Suprapubic skin (tissue), 4 donors: ENCODE data around the gene FANK1. TPM values are rescaled to one million over a fixed set of nuclear protein-coding genes. Genes with fewer than 3 reads are reported as not detected.
"Not testable (repeated sequence)": the region's sequence is repeated elsewhere in the genome, so short reads cannot be mapped to it uniquely, and the experiment has no call there.

Source experiments
- DNase-seq, 2 donors: peaks; one replicate each; pipeline ENCODE4 v3.0.0-alpha.2; 2019; ENCODE audit warnings: low spot score in 2 of 2
- H3K27ac ChIP-seq: fragments of 200-600 bp; sonication (generic); one replicate; pipeline ENCODE4 v1.5.1; 2019
- H3K27me3 ChIP-seq: fragments of 200-600 bp; sonication (generic); one replicate; pipeline ENCODE4 v1.5.1; 2019
- H3K36me3 ChIP-seq: fragments of 200-600 bp; sonication (generic); one replicate; pipeline ENCODE4 v1.5.1; 2019
- H3K4me1 ChIP-seq: fragments of 200-600 bp; sonication (generic); one replicate; pipeline ENCODE4 v1.5.1; 2019
- H3K4me3 ChIP-seq: fragments of 200-600 bp; sonication (generic); one replicate; pipeline ENCODE4 v1.5.1; 2019; ENCODE audit warnings: mild to moderate bottlenecking
- H3K9me3 ChIP-seq: fragments of 200-600 bp; sonication (generic); one replicate; pipeline ENCODE4 v1.5.1; 2019
- EP300 ChIP-seq: sonication (generic); formaldehyde crosslinking; IDR thresholded peaks from one replicate; pipeline ENCODE4 v1.6.1; 2017; ENCODE audit warnings: antibody characterized with exemption
- POLR2A ChIP-seq, 2 donors: fragments of 450-650 bp; IDR thresholded peaks; one replicate each; pipeline ENCODE4 v1.6.1; 2017; ENCODE audit warnings: antibody characterized with exemption in 2 of 2, mild to moderate bottlenecking in 2 of 2, moderate library complexity in 2 of 2
- POLR2AphosphoS5 ChIP-seq, 3 donors: sonication (generic); formaldehyde crosslinking; IDR thresholded peaks; one replicate each; pipeline ENCODE4 v1.6.1; 2017; ENCODE audit warnings: antibody characterized with exemption in 3 of 3
- WGBS: methylation state at CpG from one replicate; pipeline ENCODE4 v1.1.5; 2018; 5-methylcytosine and 5-hydroxymethylcytosine counted together
- total RNA-seq, 4 donors: library from RNA; depleted of rRNA; stranded (reverse); fragments of >200 nt; gene quantifications; one replicate each; pipeline ENCODE4 v1.1.0, GENCODE V29; 2016
- TF ChIP-seq, protein P1 (sequence below), 2 donors: fragments of 200-600 bp in 1 of 2; fragments of 450-650 bp in 1 of 2; sonication (generic) in 1 of 2; IDR thresholded peaks; one replicate each; pipeline ENCODE4 v1.5.1; 2016 to 2019; ENCODE audit warnings: antibody characterized with exemption in 2 of 2, mild to moderate bottlenecking in 1 of 2, moderate library complexity in 1 of 2

FANK1 gene
- total RNA-seq, 4 donors from 2014 or later, result 3.7 to 8.2 (median 5.8) TPM

DNA sequence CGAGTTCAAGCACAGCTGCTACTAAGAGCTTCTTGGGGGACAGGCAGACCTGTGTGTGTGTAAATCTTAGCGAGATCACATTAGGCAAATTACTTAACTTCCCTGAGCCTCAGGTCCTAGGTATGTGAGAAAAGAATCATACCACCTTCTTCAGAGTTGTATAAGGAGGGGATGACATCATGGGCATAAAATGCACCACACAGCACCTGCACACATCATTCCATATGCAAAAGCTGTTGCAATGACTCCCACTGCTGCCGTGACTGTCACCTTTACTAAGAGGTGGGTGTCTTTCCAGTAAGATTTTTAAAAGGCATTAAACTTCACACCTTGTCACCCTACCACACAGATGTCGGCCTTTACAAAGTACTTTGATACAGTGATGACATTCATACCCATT is 146.0 kb downstream of the FANK1 start:
- Histone ChIP-seq H3K27ac (no peak overlapping the region), H3K4me1 (peaks cover 11% of the 10 kb centered on the region), H3K9me3 (no peaks in the 10 kb centered on the region), H3K4me3 (no peak overlapping the region), H3K36me3 (no peaks in the 10 kb centered on the region), H3K27me3 (no peaks in the 10 kb centered on the region)
- no peak for DNase-seq
- TF ChIP-seq POLR2A (IDR thresholded peaks at IDR 0.05) (no peak), POLR2AphosphoS5 (IDR thresholded peaks at IDR 0.05) (no peak), EP300 (no peak)
- TF ChIP-seq, protein P1, sequence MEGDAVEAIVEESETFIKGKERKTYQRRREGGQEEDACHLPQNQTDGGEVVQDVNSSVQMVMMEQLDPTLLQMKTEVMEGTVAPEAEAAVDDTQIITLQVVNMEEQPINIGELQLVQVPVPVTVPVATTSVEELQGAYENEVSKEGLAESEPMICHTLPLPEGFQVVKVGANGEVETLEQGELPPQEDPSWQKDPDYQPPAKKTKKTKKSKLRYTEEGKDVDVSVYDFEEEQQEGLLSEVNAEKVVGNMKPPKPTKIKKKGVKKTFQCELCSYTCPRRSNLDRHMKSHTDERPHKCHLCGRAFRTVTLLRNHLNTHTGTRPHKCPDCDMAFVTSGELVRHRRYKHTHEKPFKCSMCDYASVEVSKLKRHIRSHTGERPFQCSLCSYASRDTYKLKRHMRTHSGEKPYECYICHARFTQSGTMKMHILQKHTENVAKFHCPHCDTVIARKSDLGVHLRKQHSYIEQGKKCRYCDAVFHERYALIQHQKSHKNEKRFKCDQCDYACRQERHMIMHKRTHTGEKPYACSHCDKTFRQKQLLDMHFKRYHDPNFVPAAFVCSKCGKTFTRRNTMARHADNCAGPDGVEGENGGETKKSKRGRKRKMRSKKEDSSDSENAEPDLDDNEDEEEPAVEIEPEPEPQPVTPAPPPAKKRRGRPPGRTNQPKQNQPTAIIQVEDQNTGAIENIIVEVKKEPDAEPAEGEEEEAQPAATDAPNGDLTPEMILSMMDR (IDR thresholded peaks at IDR 0.05), result no peak
- WGBS, result 66% methylated on average over 4 of the region's 4 CpGs

DNA sequence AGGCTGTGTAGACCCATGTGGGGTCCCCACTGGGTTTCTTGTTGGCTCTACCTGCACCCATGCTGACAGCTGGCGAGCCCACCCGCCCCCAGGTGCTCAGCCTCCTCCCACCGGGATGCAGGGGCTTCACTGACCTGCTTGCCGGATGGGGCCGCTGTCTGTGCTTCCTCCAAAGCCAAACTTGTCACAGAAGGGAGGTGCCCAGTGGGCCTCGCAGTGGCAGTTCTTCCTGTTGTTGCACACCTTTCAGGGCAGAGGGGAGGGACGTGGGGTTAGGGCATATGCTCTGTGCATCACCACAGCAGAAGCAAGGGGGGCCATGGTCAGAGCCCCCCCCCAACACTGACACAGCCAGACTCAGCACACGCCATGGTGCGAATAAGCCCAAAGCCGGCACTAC is 146.5 kb downstream of the FANK1 start:
- WGBS, result 80% methylated on average over 5 of the region's 10 CpGs
- no peak overlapping the region for H3K27ac ChIP-seq
- no peak for DNase-seq
- no peaks in the 10 kb centered on the region for H3K36me3 ChIP-seq
- H3K4me3 ChIP-seq, result no peak overlapping the region
- H3K9me3 ChIP-seq, result no peaks in the 10 kb centered on the region
- H3K27me3 ChIP-seq, result no peaks in the 10 kb centered on the region
- peaks cover 11% of the 10 kb centered on the region for H3K4me1 ChIP-seq
- TF ChIP-seq, protein P1 (IDR thresholded peaks at IDR 0.05), result no peak
- TF ChIP-seq EP300 (no peak), POLR2AphosphoS5 (IDR thresholded peaks at IDR 0.05) (no peak), POLR2A (IDR thresholded peaks at IDR 0.05) (no peak)

DNA sequence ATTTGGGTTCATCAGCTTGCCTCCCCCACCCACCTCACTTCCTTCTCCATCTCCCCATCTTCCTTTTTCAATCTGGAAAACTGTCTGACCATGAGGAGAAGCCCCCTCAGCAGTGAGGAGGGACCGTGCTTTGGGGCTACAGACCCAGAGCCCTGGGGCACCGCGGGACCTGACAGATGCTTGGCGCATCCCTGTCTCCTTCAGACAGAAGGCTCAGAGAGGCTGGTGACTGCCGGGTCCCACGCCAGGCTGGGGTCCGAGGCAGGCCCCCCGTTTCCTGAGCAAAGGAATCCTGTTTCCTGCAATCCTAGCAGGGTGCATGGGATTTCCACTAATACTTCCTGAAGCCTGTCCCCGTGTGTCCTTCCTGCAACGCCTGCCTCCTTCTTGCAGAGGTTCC is 147.0 kb downstream of the FANK1 start:
- no peak overlapping the region for H3K4me3 ChIP-seq
- no peak for DNase-seq
- no peaks in the 10 kb centered on the region for H3K9me3 ChIP-seq
- H3K27ac ChIP-seq, result no peak overlapping the region
- WGBS, result 68% methylated on average over 10 of the region's 10 CpGs
- H3K27me3 ChIP-seq, result no peaks in the 10 kb centered on the region
- TF ChIP-seq POLR2AphosphoS5 (IDR thresholded peaks at IDR 0.05), result no peak
- TF ChIP-seq EP300, result no peak
- TF ChIP-seq, protein P1 (IDR thresholded peaks at IDR 0.05), result no peak
- no peak for TF ChIP-seq POLR2A (IDR thresholded peaks at IDR 0.05)
- peaks cover 11% of the 10 kb centered on the region for H3K4me1 ChIP-seq
- H3K36me3 ChIP-seq, result no peaks in the 10 kb centered on the region

DNA sequence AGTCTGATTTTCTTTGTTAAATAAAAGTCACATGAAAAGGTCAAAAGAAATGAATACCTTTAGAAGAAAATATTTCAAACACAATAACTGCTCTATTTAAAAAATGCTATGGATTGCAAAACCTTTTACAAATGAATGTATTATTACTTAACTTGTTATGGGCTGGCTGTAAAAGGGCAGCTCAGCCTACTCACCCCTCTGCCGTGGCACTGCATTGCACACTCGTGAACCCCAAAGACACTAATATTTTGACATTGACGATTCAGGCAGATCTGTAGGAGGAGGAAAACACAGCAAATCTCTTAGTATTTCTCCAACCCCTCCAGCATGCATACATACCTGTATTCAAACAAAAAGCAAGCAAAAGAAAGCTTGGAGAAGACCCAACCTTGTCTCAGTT is 149.5 kb downstream of the FANK1 start:
- Histone ChIP-seq H3K9me3 (no peaks in the 10 kb centered on the region), H3K27me3 (no peaks in the 10 kb centered on the region), H3K4me3 (no peak overlapping the region), H3K4me1 (peaks cover 17% of the 10 kb centered on the region), H3K36me3 (no peaks in the 10 kb centered on the region), H3K27ac (no peak overlapping the region)
- DNase-seq, result no peak
- TF ChIP-seq POLR2A (IDR thresholded peaks at IDR 0.05) (no peak), EP300 (no peak), POLR2AphosphoS5 (IDR thresholded peaks at IDR 0.05) (no peak)
- TF ChIP-seq, protein P1 (IDR thresholded peaks at IDR 0.05), result no peak
- 72% methylated on average over 3 of the region's 3 CpGs for WGBS

DNA sequence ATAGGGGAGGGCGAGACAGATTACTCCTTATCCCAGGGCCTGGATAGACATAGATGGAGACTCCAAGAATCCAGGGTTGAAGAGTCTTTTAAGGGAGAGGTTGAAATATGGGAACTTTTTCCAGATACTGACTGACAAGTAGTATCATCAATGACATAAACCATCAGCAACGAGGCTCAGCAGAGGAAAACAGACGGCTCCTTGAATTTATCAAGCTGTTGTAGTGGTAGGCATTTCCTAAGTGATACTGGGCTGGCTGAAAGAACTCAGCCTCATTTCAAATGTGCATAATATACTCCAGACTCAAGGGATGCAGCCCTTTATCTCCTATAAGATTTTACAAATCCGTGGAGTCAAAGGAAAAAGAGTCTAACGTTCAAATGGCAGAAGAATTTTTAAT is 150.5 kb downstream of the FANK1 start:
- WGBS, result 73% methylated on average over 5 of the region's 5 CpGs

DNA sequence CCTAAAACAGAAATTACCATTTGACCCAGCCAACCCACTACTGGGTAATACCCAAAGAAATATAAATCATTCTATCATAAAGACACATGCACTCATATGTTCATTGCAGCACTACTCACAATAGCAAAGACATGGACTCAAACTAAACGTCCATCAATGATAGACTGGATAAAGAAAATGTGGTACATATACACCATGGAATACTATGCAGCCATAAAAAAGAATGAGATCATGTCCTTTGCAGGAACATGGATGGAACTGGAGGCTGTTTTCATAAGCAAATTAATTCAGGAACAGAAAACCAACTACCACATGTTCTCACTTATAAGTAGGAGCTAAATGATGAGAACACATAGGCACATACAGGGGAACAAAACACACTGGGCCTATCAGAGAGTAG is 151.4 kb downstream of the FANK1 start:
- WGBS, result 78% methylated on average over 1 of the region's 1 CpG
- not testable (repeated sequence) for H3K4me1 ChIP-seq, H3K27ac ChIP-seq, H3K27me3 ChIP-seq, H3K9me3 ChIP-seq, H3K36me3 ChIP-seq, DNase-seq, H3K4me3 ChIP-seq

More for the DNA sequence above, 150.5 kb downstream of the FANK1 start:
- DNase-seq, result no peak
- Histone ChIP-seq H3K27me3 (no peaks in the 10 kb centered on the region), H3K27ac (no peak overlapping the region), H3K4me3 (no peak overlapping the region), H3K4me1 (peaks cover 14% of the 10 kb centered on the region), H3K36me3 (no peaks in the 10 kb centered on the region), H3K9me3 (no peaks in the 10 kb centered on the region)
- no peak for TF ChIP-seq POLR2A (IDR thresholded peaks at IDR 0.05)
- no peak for TF ChIP-seq EP300
- no peak for TF ChIP-seq POLR2AphosphoS5 (IDR thresholded peaks at IDR 0.05)
- TF ChIP-seq, protein P1 (IDR thresholded peaks at IDR 0.05), result no peak
